GM18870 (cell line): Measurements from ENCODE around the gene ELFN1.

Source experiments
- ATAC-seq: cut with Tn5 transposase; IDR thresholded peaks from one replicate; pipeline ENCODE4 v1.9.1; 2021; ENCODE audit warnings: moderate library complexity; ENCODE audit not compliant: unreplicated experiment

ELFN1 gene

GRCh38 chr7:1642291-1642731, 27.8 kb upstream of the ELFN1 start:
- no peak for ATAC-seq

GRCh38 chr7:1643270-1644092, 26.6 kb upstream of the ELFN1 start:
- no peak for ATAC-seq

- ATAC-seq = no peak
Measured at GRCh38 chr7:1644341-1645070, 25.6 kb upstream of the ELFN1 start.

DNA sequence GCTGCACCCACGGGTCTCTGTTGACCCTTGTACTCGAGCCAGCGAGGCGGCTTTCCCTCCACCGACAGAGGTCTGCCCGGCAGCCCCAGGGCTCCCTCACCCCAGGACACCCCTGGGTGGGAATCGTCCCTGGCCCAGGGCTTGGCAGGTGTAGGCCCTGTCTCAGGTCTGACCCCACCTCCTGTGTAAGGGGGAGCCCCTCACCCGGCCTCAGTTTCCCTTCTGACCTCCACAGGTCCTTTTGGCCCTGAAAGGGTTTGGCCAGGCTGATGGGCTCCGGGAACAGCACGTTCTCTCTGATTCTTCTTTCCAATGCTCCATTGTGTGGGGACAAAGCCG, 25.0 kb upstream of the ELFN1 start:
- no peak for ATAC-seq

- no peak for ATAC-seq
Measured at GRCh38 chr7:1645476-1645875, 24.6 kb upstream of the ELFN1 start.

DNA sequence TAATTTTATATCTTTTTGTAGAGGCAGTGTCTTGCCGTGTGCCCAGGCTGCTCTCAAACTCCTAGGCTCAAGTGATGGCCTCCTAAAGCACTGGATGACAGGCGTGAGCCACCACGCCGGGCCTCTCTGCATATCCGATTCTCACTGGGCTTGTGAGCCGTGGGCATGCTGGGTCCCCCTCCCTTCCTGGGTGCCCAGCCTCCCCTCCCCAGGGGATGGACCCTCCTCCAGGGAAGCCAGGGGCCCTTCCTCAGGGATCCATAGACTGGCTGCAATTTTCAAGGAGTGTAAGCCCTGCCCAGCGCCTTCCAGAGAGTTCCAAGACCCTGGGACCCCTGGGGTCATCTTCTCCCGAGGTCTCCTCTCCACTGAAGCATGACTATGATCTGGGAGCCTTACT, 23.7 kb upstream of the ELFN1 start:
- no peak for ATAC-seq

DNA sequence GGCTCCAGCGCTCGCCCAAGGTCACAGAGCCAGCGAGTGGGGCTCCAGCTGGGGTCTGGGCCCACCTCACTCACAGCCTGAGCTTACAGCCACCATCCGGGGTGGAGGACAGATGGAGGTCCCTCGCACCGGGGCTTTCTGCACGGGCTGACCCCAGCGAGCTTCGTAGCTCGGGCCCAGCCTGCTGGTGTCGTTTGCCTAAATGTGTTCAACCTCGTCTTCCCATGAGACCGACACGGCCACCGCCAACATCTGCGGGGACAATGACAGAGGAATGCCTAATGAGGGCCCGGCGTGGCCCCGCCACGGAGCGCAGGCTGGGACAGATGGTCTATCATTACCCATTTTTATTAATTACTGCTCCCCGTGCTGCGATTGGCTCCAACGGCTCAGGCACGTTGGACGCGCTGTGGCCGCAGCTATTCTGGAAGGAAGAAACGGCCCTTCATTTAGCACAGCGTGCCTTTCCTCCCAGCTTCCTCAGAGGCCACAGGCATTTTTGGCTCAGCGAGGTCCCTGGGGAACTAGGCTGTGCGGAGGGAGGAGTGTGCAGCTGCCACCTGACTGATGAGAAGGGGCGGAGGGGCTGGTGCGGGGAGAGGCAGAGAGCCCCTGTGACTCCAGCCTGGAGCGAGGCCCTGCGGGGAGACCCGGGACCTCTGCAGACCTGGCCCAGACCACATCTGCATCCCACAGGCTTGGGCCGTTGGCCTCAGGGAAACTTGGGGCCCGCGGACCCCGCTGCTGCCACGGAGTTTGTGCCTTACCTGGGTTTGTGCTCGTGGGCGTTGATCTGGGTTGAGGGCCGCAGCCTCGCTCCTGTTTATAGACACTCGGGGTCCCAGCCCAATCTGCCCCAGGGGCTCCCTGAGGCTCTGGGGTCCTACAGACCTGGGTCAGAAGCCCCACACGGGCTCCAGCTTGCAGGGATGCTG, 22.9 kb upstream of the ELFN1 start:
- no peak for ATAC-seq

GRCh38 chr7:1647961-1648672, 22.0 kb upstream of the ELFN1 start:
- ATAC-seq = no peak

DNA sequence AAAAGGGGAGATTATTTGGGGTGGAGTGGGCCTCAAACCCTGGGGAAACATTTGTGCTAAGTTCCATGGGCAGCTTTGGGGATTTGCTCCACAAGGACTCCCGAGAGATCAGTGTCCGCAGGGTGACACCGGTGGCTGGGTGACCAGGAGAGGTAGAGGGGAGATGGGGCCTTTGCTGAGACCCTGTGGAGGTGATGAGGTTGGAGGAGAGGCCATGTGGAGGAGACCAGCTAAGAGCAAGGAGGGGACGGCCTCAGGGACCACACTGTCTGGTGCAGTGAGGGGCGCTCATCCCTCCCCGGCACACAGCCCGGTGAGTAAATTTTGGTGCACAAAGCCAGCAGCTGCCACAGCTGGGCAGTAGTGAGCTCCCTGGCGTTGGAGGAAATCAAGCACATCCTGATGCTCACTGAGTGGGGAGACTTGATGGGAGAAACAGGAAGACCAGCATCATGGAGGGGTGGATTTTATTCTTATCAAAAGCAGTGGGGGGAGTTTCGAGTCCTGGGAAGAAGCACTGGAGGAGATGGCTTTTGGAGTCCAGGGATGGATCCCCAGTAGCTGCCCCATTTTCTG, 20.2 kb upstream of the ELFN1 start:
- no peak for ATAC-seq

- ATAC-seq = no peak
Measured at GRCh38 chr7:1650363-1651030, 19.6 kb upstream of the ELFN1 start.

GRCh38 chr7:1651031-1651446, 19.0 kb upstream of the ELFN1 start:
- no peak for ATAC-seq

GRCh38 chr7:1651891-1652290, 18.2 kb upstream of the ELFN1 start:
- no peak for ATAC-seq

DNA sequence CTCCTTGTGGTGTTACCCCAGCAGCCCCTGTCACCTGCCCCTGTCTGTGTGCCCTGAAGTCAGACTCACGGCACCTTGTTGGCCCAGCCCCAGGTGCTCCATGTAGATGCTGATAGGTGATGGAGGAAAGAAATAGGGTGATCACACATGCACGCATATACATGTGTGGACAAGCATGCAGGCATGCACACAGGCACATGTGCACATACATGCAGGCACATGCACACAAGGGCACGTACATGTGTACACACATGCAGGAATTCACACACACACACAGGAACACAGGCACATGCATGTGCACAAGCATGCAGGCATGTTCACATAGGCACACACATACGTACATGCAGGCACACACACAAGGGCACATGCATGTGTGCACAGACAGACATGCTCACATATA, 16.6 kb upstream of the ELFN1 start:
- no peak for ATAC-seq

DNA sequence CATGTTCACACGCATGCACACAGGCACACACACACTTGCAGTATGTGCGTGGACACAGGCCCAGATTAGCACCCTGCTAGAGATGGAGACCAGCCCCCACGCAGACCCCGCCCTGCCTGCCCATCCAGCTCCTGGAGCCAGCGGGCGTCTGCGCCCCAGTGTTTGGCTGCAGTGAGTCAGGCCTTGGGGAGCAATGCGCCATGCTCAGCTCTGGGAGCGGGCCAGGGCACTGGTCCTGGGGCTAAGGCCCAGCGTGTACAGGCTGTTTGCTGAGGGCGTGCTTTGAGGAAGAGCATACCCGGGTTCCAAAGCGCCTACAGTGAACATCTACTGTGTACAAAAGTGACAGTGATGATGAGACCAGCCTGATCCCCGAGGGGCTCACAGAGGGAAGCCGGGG, 16.0 kb upstream of the ELFN1 start:
- ATAC-seq = no peak

GRCh38 chr7:1654738-1655475, 15.2 kb upstream of the ELFN1 start:
- ATAC-seq = no peak

GRCh38 chr7:1659696-1660095, 10.4 kb upstream of the ELFN1 start:
- no peak for ATAC-seq

DNA sequence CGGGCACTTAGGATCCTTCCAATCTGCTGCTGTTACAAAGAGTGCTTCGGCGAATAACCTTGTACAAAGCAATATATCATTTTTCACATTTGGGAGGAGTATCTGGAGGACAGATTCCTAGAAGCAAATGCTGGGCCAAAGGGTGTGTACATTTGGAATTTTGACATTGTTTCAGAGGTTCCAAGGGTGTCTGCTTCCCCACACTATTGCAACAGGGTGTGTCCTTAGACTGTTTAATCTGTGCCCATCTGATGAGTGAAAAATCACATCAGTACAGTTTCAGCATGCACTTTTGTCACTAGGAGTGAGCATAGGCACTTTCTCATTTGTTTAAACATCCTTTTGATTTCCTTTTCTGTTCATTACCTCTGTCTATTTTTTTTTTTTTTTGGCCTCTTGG, 8.6 kb upstream of the ELFN1 start:
- ATAC-seq = no peak

DNA sequence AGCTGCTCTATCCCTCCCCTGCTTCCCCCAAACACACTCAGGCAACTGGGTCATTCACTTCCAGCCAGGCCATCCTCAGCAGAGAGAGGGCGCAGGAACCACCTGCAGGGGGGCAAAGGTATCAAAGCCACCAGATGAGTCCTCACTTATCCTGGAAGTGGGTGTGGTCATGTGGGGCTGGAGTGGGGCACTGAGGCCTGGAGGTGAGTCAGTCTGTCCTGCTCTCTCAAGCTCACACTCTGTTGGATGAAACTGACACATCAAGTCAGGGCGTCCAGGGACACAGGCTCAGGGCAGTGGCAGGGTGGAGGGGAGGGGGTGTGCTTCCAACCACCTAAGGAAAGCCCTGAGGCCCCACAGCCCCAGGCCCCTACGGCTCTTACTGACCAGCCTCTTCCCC, 8.0 kb upstream of the ELFN1 start:
- no peak for ATAC-seq

DNA sequence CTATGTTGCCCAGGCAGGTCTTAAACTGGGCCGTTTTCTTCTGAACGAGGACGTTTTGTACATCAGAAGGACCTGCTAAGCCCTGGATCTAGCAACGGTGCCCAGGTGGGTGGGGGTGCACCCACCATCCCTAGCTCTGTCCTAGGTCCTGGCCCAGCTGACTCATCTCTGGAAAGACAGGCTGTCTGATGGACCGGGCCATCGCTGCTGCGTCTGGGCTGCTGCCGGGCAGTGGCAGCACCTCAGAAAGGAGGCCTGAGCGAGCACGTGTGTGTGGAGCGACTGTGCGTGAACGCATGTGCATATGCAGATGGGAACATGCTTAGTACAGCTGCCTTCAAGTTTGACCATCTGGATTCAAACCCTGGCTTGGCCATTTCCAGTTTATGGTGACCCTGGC, 7.3 kb upstream of the ELFN1 start:
- no peak for ATAC-seq
